GM19193 (cell line): ENCODE data around the gene CCDC17.

Source experiments
- POLR2A ChIP-seq: IDR thresholded peaks from 4 replicates; pipeline ENCODE4 v1.6.1; 2011; ENCODE audit not compliant: insufficient read depth, insufficient read length; ENCODE audit errors: extremely low read depth

Gene CCDC17

DNA sequence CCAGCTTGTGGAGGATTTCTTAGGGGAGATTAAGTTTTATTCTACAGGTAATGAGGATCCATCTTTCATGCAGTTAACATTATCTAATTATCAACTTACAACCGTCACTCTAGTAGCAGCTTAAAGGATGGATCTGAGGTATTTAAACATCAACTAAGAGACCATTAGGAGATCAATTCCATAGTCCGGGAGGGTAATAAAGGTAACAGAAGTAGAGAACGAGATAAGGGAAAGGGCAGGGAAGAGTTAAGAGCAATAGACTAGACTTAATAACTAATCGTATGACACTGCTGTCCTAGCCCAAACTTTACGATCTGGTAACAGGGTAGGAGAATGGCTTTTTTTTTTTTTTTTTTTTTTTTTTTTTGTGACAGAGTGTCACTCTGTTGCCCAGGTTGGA is 19.5 kb upstream of the CCDC17 start:
- TF ChIP-seq POLR2A, result no peak

DNA sequence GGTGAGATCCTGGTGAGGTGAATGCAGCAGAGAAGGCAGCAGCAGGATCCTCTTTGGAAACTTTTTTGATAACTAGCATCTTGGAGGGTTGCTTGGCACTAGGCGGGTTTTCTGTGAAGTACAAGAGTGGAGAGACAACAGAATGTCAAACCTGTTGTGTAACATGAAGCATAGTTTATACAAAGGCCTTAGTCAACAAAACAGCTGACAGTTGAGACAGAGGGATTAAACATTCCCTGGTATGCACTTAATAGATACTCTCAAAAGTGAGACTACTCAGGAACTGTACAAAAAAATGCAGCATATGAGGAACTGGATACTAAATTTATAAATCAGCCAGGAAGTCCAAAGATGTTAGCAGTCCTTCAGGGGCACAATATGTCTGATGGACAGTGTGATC is 16.4 kb upstream of the CCDC17 start:
- TF ChIP-seq POLR2A, result no peak

- no peak for TF ChIP-seq POLR2A
Measured at GRCh38 chr1:45635211-45635610, 11.4 kb upstream of the CCDC17 start.

GRCh38 chr1:45630429-45630828 is 6.6 kb upstream of the CCDC17 start:
- TF ChIP-seq POLR2A, result no peak

- TF ChIP-seq POLR2A, result no peak
Measured at GRCh38 chr1:45629035-45629434, 5.2 kb upstream of the CCDC17 start.

DNA sequence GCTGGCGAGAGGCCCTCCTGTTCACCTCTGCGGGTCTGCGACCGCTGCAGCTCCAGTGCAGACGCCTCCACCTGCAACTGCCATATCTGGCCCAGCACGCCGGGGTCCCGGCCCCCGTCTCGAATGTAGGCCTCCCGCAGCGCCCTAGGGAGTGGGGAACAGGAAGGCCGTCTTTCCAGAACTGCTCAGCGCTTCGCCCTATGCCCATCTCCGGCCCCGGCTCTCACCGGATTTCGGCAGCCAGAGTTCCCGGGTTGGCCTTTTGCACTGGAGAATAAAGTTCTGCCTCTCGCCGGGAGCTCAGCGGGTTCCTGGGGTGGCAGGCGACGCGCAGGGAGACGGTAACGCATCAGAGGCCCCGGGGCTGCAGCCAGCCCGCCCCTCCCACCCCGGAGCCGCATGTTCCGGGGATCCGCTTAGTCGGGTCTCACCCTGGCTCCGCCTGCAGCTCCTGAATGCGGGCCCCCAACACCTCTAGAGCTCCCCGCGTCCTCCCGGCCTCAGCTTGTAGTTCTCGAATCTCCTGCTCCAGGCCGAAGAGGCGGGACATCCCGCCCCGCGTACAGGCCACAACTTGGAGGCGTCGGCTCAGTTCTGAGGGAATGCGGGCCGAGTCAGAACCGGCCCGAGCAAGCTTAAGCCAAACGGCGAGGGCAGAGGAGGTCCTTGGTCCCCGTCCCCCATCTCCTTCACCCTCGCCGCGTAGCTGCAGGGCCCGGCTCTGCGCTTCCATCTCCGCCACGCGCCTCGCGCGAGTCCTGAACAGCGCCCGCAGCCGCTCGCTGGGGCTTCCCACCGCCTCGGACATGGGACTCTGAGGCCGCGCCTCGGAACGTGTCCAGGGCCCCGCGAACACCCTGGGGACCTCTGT is 1.1 kb downstream of the CCDC17 start:
- TF ChIP-seq POLR2A, result no peak

DNA sequence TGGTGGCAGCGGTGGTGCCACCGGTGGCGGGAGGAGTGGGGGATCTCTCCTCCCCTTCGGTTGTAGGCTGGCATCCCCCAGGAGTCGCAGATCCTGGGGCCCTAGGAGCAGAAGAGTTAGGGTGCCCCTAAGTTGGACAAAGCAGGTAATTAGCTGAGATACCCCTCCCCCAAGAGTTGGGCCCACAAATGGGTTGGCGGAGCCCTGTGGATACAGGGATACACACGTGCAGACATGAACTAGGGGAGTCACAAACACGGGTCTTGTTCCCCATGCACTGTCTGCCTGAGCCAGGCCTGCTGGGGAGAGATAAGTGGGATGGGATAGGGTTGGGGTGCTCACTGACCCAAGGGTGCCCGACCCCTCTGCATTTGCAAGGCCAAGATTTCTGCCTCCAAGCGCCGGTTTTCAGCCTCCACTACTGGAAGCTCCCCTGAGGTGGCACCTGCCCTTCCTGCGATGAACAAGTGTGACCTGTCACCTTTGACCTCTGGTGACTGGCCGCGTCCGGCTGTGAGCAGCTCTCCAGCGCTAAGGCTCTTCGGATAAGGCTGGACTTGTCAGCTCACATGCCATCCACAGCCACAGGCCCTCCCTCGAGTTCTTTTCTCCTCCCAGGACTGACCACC is 1.8 kb downstream of the CCDC17 start:
- TF ChIP-seq POLR2A, result no peak

GRCh38 chr1:45621501-45621836 is 2.4 kb downstream of the CCDC17 start:
- TF ChIP-seq POLR2A, result no peak

- peak; percentile 14 for TF ChIP-seq POLR2A
Measured at GRCh38 chr1:45620588-45621500, 3.0 kb downstream of the CCDC17 start.

GRCh38 chr1:45619149-45619921 is 4.5 kb downstream of the CCDC17 start:
- no peak for TF ChIP-seq POLR2A

GRCh38 chr1:45617618-45618017 is 6.2 kb downstream of the CCDC17 start:
- no peak for TF ChIP-seq POLR2A

DNA sequence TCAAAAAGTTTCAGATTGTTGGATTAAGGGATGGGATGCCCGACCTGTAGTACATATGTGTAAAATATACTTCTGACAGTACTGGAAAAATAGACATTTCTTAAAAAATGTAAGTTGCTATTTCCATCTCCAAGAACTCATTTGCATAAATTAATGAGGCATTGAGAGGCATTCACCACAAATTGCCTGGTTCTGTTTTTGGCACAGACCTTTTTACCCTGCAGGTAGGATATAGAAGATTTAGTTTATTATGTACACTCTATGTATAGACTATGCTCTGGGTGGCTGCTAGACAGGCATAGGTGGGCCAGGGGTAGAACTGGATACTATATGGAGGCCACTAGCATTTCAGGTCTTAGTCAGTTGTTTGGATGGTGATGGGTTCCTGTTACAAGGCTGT is 8.0 kb downstream of the CCDC17 start:
- TF ChIP-seq POLR2A, result no peak

- no peak for TF ChIP-seq POLR2A
Measured at GRCh38 chr1:45612941-45613579, 10.8 kb downstream of the CCDC17 start.

- no peak for TF ChIP-seq POLR2A
Measured at GRCh38 chr1:45610589-45611226, 13.1 kb downstream of the CCDC17 start.
